ENCODE data around the gene EXOSC1.
"Not testable (repeated sequence)": the region's sequence is repeated elsewhere in the genome, so short reads cannot be mapped to it uniquely, and the experiment has no call there.

Gene EXOSC1

GRCh38 chr10:97407952-97408248 is 37.9 kb downstream of the EXOSC1 start:
- DNase-seq (ENCODE audit: low read depth): no peak

- peak; percentile 56 for DNase-seq (ENCODE audit: low read depth)
Measured at GRCh38 chr10:97407211-97407951, 38.4 kb downstream of the EXOSC1 start.

- DNase-seq (ENCODE audit: low read depth): not testable (repeated sequence)
Measured at GRCh38 chr10:97406483-97406882, 39.3 kb downstream of the EXOSC1 start.

- no peak for DNase-seq (ENCODE audit: low read depth)
Measured at GRCh38 chr10:97406064-97406463, 39.7 kb downstream of the EXOSC1 start.

- DNase-seq (ENCODE audit: low read depth): no peak
Measured at GRCh38 chr10:97404044-97404443, 41.8 kb downstream of the EXOSC1 start.

- no peak for DNase-seq (ENCODE audit: low read depth)
Measured at GRCh38 chr10:97401455-97401919, 44.3 kb downstream of the EXOSC1 start.

- peak; percentile 83 for DNase-seq (ENCODE audit: low read depth)
Measured at GRCh38 chr10:97400665-97401454, 44.9 kb downstream of the EXOSC1 start, which contains the start of gene RRP12. RRP12 (minus strand) TSS chr10:97401340; CDS start chr10:97401231, 109 bp downstream.

- peak; percentile 32 for DNase-seq (ENCODE audit: low read depth)
Measured at GRCh38 chr10:97399843-97400545, 45.8 kb downstream of the EXOSC1 start.

- no peak for DNase-seq (ENCODE audit: low read depth)
Measured at GRCh38 chr10:97396056-97396455, 49.8 kb downstream of the EXOSC1 start.

- no peak for DNase-seq (ENCODE audit: low read depth)
Measured at GRCh38 chr10:97393034-97393573, 52.7 kb downstream of the EXOSC1 start.

GRCh38 chr10:97390091-97390490 is 55.7 kb downstream of the EXOSC1 start:
- no peak for DNase-seq (ENCODE audit: low read depth)

- no peak for DNase-seq (ENCODE audit: low read depth)
Measured at GRCh38 chr10:97388152-97388551, 57.7 kb downstream of the EXOSC1 start.

All from stimulated activated CD4-positive, alpha-beta T cell treated with anti-CD3 and anti-CD28 coated beads, Interleukin-2, amount 100 ng/mL, for 4 hours (primary cell).